Stimulated activated CD4-positive, alpha-beta T cell treated with anti-CD3 and anti-CD28 coated beads, Interleukin-4, amount 100 ng/mL, for 24 hours (primary cell): ENCODE data around the gene C1QTNF6.
"Not testable (repeated sequence)": the region's sequence is repeated elsewhere in the genome, so short reads cannot be mapped to it uniquely, and the experiment has no call there.

Experiments used
- DNase-seq: peaks from one replicate; pipeline ENCODE4 v3.0.0-alpha.2; 2020

C1QTNF6 gene

GRCh38 chr22:37187891-37188761 lies at the start of gene C1QTNF6:
TSS of gene C1QTNF6 (minus strand) at chr22:37188247. CDS start at chr22:37188213, 34 bp downstream.
- DNase-seq, result no peak

- DNase-seq, result no peak
Measured at GRCh38 chr22:37235897-37236607, 48.0 kb upstream of the C1QTNF6 start.

GRCh38 chr22:37234736-37235711 lies 47.0 kb upstream of the C1QTNF6 start:
- DNase-seq, result no peak

GRCh38 chr22:37233751-37234631 lies 45.9 kb upstream of the C1QTNF6 start:
- DNase-seq, result no peak

GRCh38 chr22:37233371-37233750 lies 45.3 kb upstream of the C1QTNF6 start:
- DNase-seq, result not testable (repeated sequence)

- no peak for DNase-seq
Measured at GRCh38 chr22:37232140-37232998, 44.3 kb upstream of the C1QTNF6 start.

- peak; percentile 55 for DNase-seq
Measured at GRCh38 chr22:37231406-37232139, 43.5 kb upstream of the C1QTNF6 start.

- DNase-seq, result peak; percentile 85
Measured at GRCh38 chr22:37230673-37231405, 42.8 kb upstream of the C1QTNF6 start.

GRCh38 chr22:37229805-37230672 lies 42.0 kb upstream of the C1QTNF6 start:
- DNase-seq, result peak; percentile 92

- peak; percentile 48 for DNase-seq
Measured at GRCh38 chr22:37229012-37229804, 41.2 kb upstream of the C1QTNF6 start.

- peak; percentile 42 for DNase-seq
Measured at GRCh38 chr22:37228106-37229011, 40.3 kb upstream of the C1QTNF6 start.

GRCh38 chr22:37226514-37226913 lies 38.5 kb upstream of the C1QTNF6 start:
- no peak for DNase-seq

- DNase-seq, result no peak
Measured at GRCh38 chr22:37226087-37226486, 38.0 kb upstream of the C1QTNF6 start.

GRCh38 chr22:37225481-37225880 lies 37.4 kb upstream of the C1QTNF6 start:
- DNase-seq, result no peak

GRCh38 chr22:37224757-37225420 lies 36.8 kb upstream of the C1QTNF6 start:
- DNase-seq, result no peak
